ENCODE measurements around the gene KCTD16. TPM values are rescaled to one million over a fixed set of nuclear protein-coding genes. Genes with fewer than 3 reads are reported as not detected.

KCTD16 gene
- total RNA-seq, 2 donors from 2014 or later: 0.27 to 0.35 TPM

GRCh38 chr5:144191531-144191930 lies 20.9 kb downstream of the KCTD16 start:
- no peaks in the 10 kb centered on the region for H3K4me1 ChIP-seq (ENCODE audit: control insufficient read depth in 1 of 2, low read depth in 2 of 2)
- no peak for ATAC-seq (ENCODE audit: insufficient number of reproducible peaks, low FRiP score, low read depth)
- H3K36me3 ChIP-seq: no peaks in the 10 kb centered on the region
- DNase-seq (ENCODE audit: low spot score): no peak
- TF ChIP-seq CTCF (IDR thresholded peaks at IDR 0.05): no peak
- H3K27ac ChIP-seq: no peak overlapping the region
- peak overlapping the region; percentile 47 for H3K4me3 ChIP-seq
- no peaks in the 10 kb centered on the region for H3K27me3 ChIP-seq (replicated peaks; ENCODE audit: insufficient read depth)
- H3K9me3 ChIP-seq: no peaks in the 10 kb centered on the region

DNA sequence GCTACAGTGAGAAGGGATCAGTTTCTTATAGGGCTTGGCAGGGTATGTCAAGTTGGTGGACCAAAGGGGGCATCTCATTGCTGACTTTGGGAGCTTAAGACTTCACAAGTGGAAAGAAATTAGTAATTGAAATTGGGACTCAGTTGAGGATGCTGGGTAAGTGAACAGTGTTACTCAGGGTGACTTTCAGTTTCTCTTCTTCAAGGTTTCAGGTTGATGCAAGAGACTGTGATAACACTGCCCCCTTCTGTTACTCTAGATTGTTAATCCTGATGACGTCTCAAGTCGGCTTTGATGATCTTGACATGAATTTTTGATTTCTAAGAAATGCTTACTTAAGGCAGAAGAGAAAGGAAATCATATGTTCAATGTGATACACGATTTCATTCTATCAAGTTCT lies 21.3 kb downstream of the KCTD16 start:
- peak overlapping the region; percentile 47 for H3K4me3 ChIP-seq

DNA sequence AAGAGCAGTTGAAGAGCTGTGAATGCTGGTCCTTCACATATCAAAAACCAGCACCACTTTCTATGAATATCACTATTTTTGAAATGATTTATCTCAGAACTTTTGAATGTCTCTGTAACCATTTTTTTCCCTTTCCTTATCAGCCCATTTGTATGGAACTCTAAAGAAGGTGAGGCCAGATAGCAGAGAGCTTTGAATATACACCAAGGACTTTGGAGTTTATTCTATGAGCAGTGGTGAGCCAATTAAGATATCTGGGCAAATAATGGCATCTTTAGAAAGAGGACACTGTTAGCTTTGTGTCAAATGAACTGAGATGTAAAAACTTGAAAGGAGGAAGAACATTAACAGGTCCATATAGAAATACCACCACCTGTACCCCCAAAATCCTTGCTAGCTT lies 22.0 kb downstream of the KCTD16 start:
- Histone ChIP-seq H3K4me3 (no peak overlapping the region), H3K27ac (no peak overlapping the region), H3K36me3 (no peaks in the 10 kb centered on the region), H3K9me3 (no peaks in the 10 kb centered on the region), H3K4me1 (ENCODE audit: control insufficient read depth in 1 of 2, low read depth in 2 of 2) (no peaks in the 10 kb centered on the region), H3K27me3 (replicated peaks; ENCODE audit: insufficient read depth) (no peaks in the 10 kb centered on the region)
- TF ChIP-seq CTCF (IDR thresholded peaks at IDR 0.05): no peak
- no peak for DNase-seq (ENCODE audit: low spot score)
- ATAC-seq (ENCODE audit: insufficient number of reproducible peaks, low FRiP score, low read depth): no peak

More for the DNA sequence above, 21.3 kb downstream of the KCTD16 start:
- Histone ChIP-seq H3K27me3 (replicated peaks; ENCODE audit: insufficient read depth) (no peaks in the 10 kb centered on the region), H3K36me3 (no peaks in the 10 kb centered on the region), H3K27ac (no peak overlapping the region), H3K4me1 (ENCODE audit: control insufficient read depth in 1 of 2, low read depth in 2 of 2) (no peaks in the 10 kb centered on the region), H3K9me3 (no peaks in the 10 kb centered on the region)
- TF ChIP-seq CTCF (IDR thresholded peaks at IDR 0.05): no peak
- ATAC-seq (ENCODE audit: insufficient number of reproducible peaks, low FRiP score, low read depth): peak; percentile 39
- DNase-seq (ENCODE audit: low spot score): no peak

GRCh38 chr5:144194144-144194543 lies 23.5 kb downstream of the KCTD16 start:
- Histone ChIP-seq H3K27me3 (replicated peaks; ENCODE audit: insufficient read depth) (no peaks in the 10 kb centered on the region), H3K36me3 (no peaks in the 10 kb centered on the region), H3K27ac (no peak overlapping the region), H3K9me3 (no peaks in the 10 kb centered on the region), H3K4me1 (ENCODE audit: control insufficient read depth in 1 of 2, low read depth in 2 of 2) (no peaks in the 10 kb centered on the region), H3K4me3 (no peak overlapping the region)
- no peak for ATAC-seq (ENCODE audit: insufficient number of reproducible peaks, low FRiP score, low read depth)
- TF ChIP-seq CTCF (IDR thresholded peaks at IDR 0.05): no peak
- DNase-seq (ENCODE audit: low spot score): no peak

DNA sequence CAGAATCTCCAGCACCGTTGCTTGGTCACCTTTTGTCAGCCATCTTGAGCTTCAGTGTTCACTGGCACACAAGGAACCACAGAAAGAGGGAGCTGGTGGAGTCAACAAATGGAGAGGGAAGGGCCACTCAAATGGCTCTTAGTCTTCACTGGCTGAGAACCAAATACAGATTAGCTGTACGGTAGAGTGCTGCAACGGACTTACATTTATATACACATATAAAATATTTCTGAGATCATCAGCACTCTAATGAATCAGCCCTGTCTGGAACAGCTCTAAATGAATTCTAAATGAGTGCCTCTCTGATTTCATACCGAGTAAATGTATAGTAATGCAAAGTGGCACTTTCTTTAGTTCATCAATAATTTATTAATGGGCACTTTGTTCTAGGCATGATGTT lies 24.8 kb downstream of the KCTD16 start:
- no peaks in the 10 kb centered on the region for H3K36me3 ChIP-seq
- H3K27me3 ChIP-seq (replicated peaks; ENCODE audit: insufficient read depth): no peaks in the 10 kb centered on the region
- H3K4me1 ChIP-seq (ENCODE audit: control insufficient read depth in 1 of 2, low read depth in 2 of 2): no peaks in the 10 kb centered on the region
- H3K4me3 ChIP-seq: no peak overlapping the region
- no peaks in the 10 kb centered on the region for H3K9me3 ChIP-seq
- ATAC-seq (ENCODE audit: insufficient number of reproducible peaks, low FRiP score, low read depth): no peak
- no peak for DNase-seq (ENCODE audit: low spot score)
- H3K27ac ChIP-seq: no peak overlapping the region
- no peak for TF ChIP-seq CTCF (IDR thresholded peaks at IDR 0.05)

Data from thoracic aorta (tissue), 2 donors.